K562 (cell line): ENCODE data around the gene NEDD4. TPM values are rescaled to one million over a fixed set of nuclear protein-coding genes. Genes with fewer than 3 reads are reported as not detected.

ENCODE experiments used
- ATAC-seq: fragments of 200-7000 bp; cut with Tn5 transposase; 3 replicates; pipeline ENCODE4 v1.9.1; 2020; ENCODE audit warnings: moderate library complexity
- BruUV-seq: library from RNA; stranded (reverse); fragments of 400-500 nt; replicated peaks from 2 replicates; lab custom pipeline; 2021; lab: Mats Ljungman, UMichigan
- CTCF ChIA-PET: fragments of 300-600 bp; formaldehyde crosslinking; extraction: SDS; loops from one replicate; lab custom pipeline; 2021; ENCODE audit warnings: low intra/inter-chr PET ratio; lab: Yijun Ruan, JAX
- POLR2A ChIA-PET: fragments of 300-600, 350-650 bp; sonication (Branson Sonifier 250); formaldehyde crosslinking; extraction: SDS; loops from one replicate; lab custom pipeline; 2021; ENCODE audit warnings: antibody characterized with exemption, inconsistent platforms; lab: Yijun Ruan, JAX
- DNase-seq, 4 experiments: peaks; one replicate each; pipeline versions ENCODE4 v3.0.0 to v3.0.0-alpha.2; 2011 to 2018; ENCODE audit warnings: low spot score in 3 of 4, mixed read lengths in 3 of 4; ENCODE audit errors: extremely low read depth in 1 of 4
- FAIRE-seq: peaks from 2 replicates; lab custom pipeline; 2011; peaks lifted over from hg19 to GRCh38; lab: Jason Lieb, UNC
- H2AFZ ChIP-seq: 2 replicates; pipeline ENCODE4 v1.6.0; 2011; ENCODE audit warnings: low read depth, low read length, control low read depth, inconsistent platforms
- H3K27ac ChIP-seq: fragments of 200-600 bp; 3 replicates; pipeline ENCODE4 v1.8.0; 2011; ENCODE audit warnings: low read depth, mild to moderate bottlenecking, control low read depth, inconsistent platforms, low read length, moderate library complexity, mixed read lengths; ENCODE audit errors: extremely low read depth
- H3K27me3 ChIP-seq, 2 experiments: fragments of 300-600 bp in 1 of 2; 2 replicates in 1 of 2; 3 replicates in 1 of 2; pipeline versions ENCODE4 v1.6.0 to v1.8.0; 2011; ENCODE audit warnings: inconsistent platforms in 2 of 2, low read length in 2 of 2, mild to moderate bottlenecking in 1 of 2, mixed read lengths in 1 of 2, moderate library complexity in 1 of 2; ENCODE audit not compliant: control insufficient read depth in 2 of 2, insufficient read depth in 2 of 2
- H3K36me3 ChIP-seq: fragments of 300-600 bp; 3 replicates; pipeline ENCODE4 v1.8.0; 2011; ENCODE audit warnings: mild to moderate bottlenecking, low read length, inconsistent platforms; ENCODE audit not compliant: control insufficient read depth, insufficient read depth
- H3K4me1 ChIP-seq, 2 experiments: fragments of 200-600 bp in 1 of 2; replicated peaks in 1 of 2; 2 replicates in 1 of 2; 3 replicates in 1 of 2; pipeline versions ENCODE4 v1.5.1 to v1.8.0; 2011; ENCODE audit warnings: inconsistent platforms in 2 of 2, low read length in 2 of 2, mild to moderate bottlenecking in 1 of 2, mixed read lengths in 1 of 2, moderate library complexity in 1 of 2; ENCODE audit not compliant: control insufficient read depth in 2 of 2, insufficient read depth in 2 of 2
- H3K4me2 ChIP-seq: 2 replicates; pipeline ENCODE4 v1.6.1; 2011; ENCODE audit warnings: low read length, control low read depth, inconsistent platforms, mixed read lengths; ENCODE audit not compliant: insufficient read depth
- H3K4me3 ChIP-seq: fragments of 200-600 bp; sonication (generic), shearing (Covaris generic); 2 replicates; pipeline ENCODE4 v1.5.1; 2016; ENCODE audit warnings: control low read depth, inconsistent platforms
- H3K79me2 ChIP-seq: fragments of 200-600 bp; 3 replicates; pipeline ENCODE4 v1.8.0; 2011; ENCODE audit warnings: low read length, inconsistent platforms; ENCODE audit not compliant: control insufficient read depth, insufficient read depth
- H3K9ac ChIP-seq, 2 experiments: 2 replicates each; pipeline versions ENCODE4 v1.6.0 to v1.6.1; 2011; ENCODE audit warnings: low read depth in 2 of 2, low read length in 2 of 2, control low read depth in 1 of 2, inconsistent platforms in 1 of 2, mild to moderate bottlenecking in 1 of 2, mixed read lengths in 1 of 2; ENCODE audit not compliant: insufficient read depth in 1 of 2
- H3K9me1 ChIP-seq: one replicate; pipeline ENCODE4 v1.6.0; 2011; ENCODE audit warnings: inconsistent platforms, mild to moderate bottlenecking, low read length, moderate library complexity; ENCODE audit not compliant: control insufficient read depth, insufficient read depth
- H3K9me3 ChIP-seq: replicated peaks from 2 replicates; pipeline ENCODE4 v1.5.1; 2011; ENCODE audit warnings: low read depth, low read length, inconsistent platforms; ENCODE audit not compliant: control insufficient read depth, insufficient read depth
- H4K20me1 ChIP-seq: replicated peaks from 2 replicates; pipeline ENCODE4 v1.6.1; 2011; ENCODE audit warnings: low read length, inconsistent platforms, mixed read lengths; ENCODE audit not compliant: control insufficient read depth, insufficient read depth
- CBFA2T2 ChIP-seq: fragments of 450-650 bp; conservative IDR thresholded peaks from 2 replicates; pipeline ENCODE4 v1.6.1; 2017; ENCODE audit warnings: mild to moderate bottlenecking
- DMBX1 ChIP-seq: fragments of 250-450 bp; sonication (Bioruptor Pico); IDR thresholded peaks from 2 replicates; pipeline ENCODE4 v1.8.0; 2022; ENCODE audit warnings: inconsistent platforms, mild to moderate bottlenecking, moderate library complexity, borderline replicate concordance
- ELK1 ChIP-seq: sonication (generic); formaldehyde crosslinking; IDR thresholded peaks from 2 replicates; pipeline ENCODE4 v1.8.1; 2022; ENCODE audit warnings: missing genetic modification reagents
- MBD1 ChIP-seq: fragments of 250-450 bp; sonication (Bioruptor Pico); IDR thresholded peaks from 2 replicates; pipeline ENCODE4 v1.8.0; 2022; ENCODE audit warnings: inconsistent platforms
- NR1H2 ChIP-seq: sonication (generic); formaldehyde crosslinking; IDR thresholded peaks from 2 replicates; pipeline ENCODE4 v1.4.0; 2020; ENCODE audit warnings: mild to moderate bottlenecking, missing genetic modification reagents
- WGBS: fragments of 100-300 bp; shearing (Covaris generic); methylation state at CpG from one replicate; pipeline ENCODE4 v1.1.6; 2016; ENCODE audit warnings: low coverage, mixed read lengths; ENCODE audit not compliant: insufficient coverage; ENCODE audit errors: missing lambda C conversion rate; 5-methylcytosine and 5-hydroxymethylcytosine counted together
- in situ Hi-C: fragments of 300-500 bp; cut with MboI; formaldehyde crosslinking; loops from 4 replicates; pipeline ENCODE4 v1.15.0; 2018; ENCODE audit warnings: inconsistent platforms, mixed read lengths
- intact Hi-C: fragments of 100-400 bp; cut with micrococcal nuclease; formaldehyde crosslinking; loops from 2 replicates; pipeline ENCODE4 v1.14.2; 2022
- polyA plus RNA-seq, 8 experiments: library from polyadenylated mRNA; depleted of rRNA in 4 of 8; stranded (reverse) in 5 of 8; unstranded in 3 of 8; fragments of >200 nt; fragmentation: Nextera tagmentation in 2 of 8; fragmentation: Illumina TruSeq in 1 of 8; extraction: Ambion mirVana in 2 of 8; extraction: Trizol in 1 of 8; gene quantifications; 2 replicates each; pipeline versions ENCODE4 v1.2.1 to v1.2.3, GENCODE V29; 2011 to 2014; ENCODE audit warnings: inconsistent platforms in 1 of 8, missing spikeins in 1 of 8
- total RNA-seq, 7 experiments: library from RNA; depleted of rRNA in 6 of 7; stranded (reverse); fragments of >200 nt in 6 of 7; fragmentation: Illumina TruSeq in 2 of 7; extraction: Trizol in 2 of 7; gene quantifications; 2 replicates each; pipeline versions ENCODE4 v1.2.1 to v1.2.3, GENCODE V29; 2011 to 2021; ENCODE audit warnings: low replicate concordance in 1 of 7

The NEDD4 gene
- total and polyA plus RNA-seq, 9 of the 15 experiments (the other 6 are each of a cell fraction or from before 2014, with no cell fraction given) = 7.2 to 23.7 (median 17.3) TPM

GRCh38 chr15:55820043-55820442 is 173.4 kb downstream of the NEDD4 start:
- no peaks in the 10 kb centered on the region for H3K9me3 ChIP-seq
- no peaks in the 10 kb centered on the region for H4K20me1 ChIP-seq
- ATAC-seq = no peak
- ChIA-PET POLR2A (interaction anchor here (0.5 to 2.8 kb wide), 4 partner anchors 9 to 133 kb away, joined by 3 to 8 read pairs (median 3); no protein-coding TSS in a partner anchor), CTCF (no interaction called here)
- in situ Hi-C loops = no loop called here
- 9% methylated on average over 4 of the region's 5 CpGs for WGBS
- no peaks in the 10 kb centered on the region for H3K79me2 ChIP-seq
- FAIRE-seq = no peak
- BruUV-seq = no TSS peak
- H3K27ac ChIP-seq = no peak overlapping the region
- DNase-seq = no peak
- H3K9ac ChIP-seq = no peak overlapping the region
- no peaks in the 10 kb centered on the region for H3K9me1 ChIP-seq
- TF ChIP-seq CBFA2T2 (no peak), NR1H2 (no peak), DMBX1 (CRISPR knock-in tag) (no peak), ELK1 (CRISPR knock-in tag) (no peak), MBD1 (CRISPR knock-in tag) (no peak)
- no peak overlapping the region for H3K4me2 ChIP-seq
- H2AFZ ChIP-seq = no peak overlapping the region
- H3K27me3 ChIP-seq = peaks cover 14 to 22% of the 10 kb centered on the region in 2 experiments
- no peaks in the 10 kb centered on the region for H3K36me3 ChIP-seq
- intact Hi-C loops = no loop called here
- H3K4me3 ChIP-seq = no peak overlapping the region
- H3K4me1 ChIP-seq = no peaks in the 10 kb centered on the region
